IMR-90 (cell line): ENCODE results near the gene SLC8A3.

Source experiments
- MAZ ChIP-seq: IDR thresholded peaks from 2 replicates; pipeline ENCODE4 v1.6.1; 2012; ENCODE audit warnings: low read depth, mild to moderate bottlenecking, low read length, improper control_type of control experiment, moderate library complexity, borderline replicate concordance
- TF ChIP-seq, protein P1 (sequence below): conservative IDR thresholded peaks from 2 replicates; pipeline ENCODE4 v1.5.1; 2012; ENCODE audit warnings: mild to moderate bottlenecking, low read depth, low read length, improper control_type of control experiment

GRCh38 chr14:70078329-70078728, 110.4 kb downstream of the SLC8A3 start:
- TF ChIP-seq, protein P1, sequence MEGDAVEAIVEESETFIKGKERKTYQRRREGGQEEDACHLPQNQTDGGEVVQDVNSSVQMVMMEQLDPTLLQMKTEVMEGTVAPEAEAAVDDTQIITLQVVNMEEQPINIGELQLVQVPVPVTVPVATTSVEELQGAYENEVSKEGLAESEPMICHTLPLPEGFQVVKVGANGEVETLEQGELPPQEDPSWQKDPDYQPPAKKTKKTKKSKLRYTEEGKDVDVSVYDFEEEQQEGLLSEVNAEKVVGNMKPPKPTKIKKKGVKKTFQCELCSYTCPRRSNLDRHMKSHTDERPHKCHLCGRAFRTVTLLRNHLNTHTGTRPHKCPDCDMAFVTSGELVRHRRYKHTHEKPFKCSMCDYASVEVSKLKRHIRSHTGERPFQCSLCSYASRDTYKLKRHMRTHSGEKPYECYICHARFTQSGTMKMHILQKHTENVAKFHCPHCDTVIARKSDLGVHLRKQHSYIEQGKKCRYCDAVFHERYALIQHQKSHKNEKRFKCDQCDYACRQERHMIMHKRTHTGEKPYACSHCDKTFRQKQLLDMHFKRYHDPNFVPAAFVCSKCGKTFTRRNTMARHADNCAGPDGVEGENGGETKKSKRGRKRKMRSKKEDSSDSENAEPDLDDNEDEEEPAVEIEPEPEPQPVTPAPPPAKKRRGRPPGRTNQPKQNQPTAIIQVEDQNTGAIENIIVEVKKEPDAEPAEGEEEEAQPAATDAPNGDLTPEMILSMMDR, result no peak
- TF ChIP-seq MAZ, result no peak
